GM12878 (cell line): ENCODE results near the gene CAPNS1. TPM values are rescaled to one million over a fixed set of nuclear protein-coding genes. Genes with fewer than 3 reads are reported as not detected.

ENCODE experiments used
- ATAC-seq: fragments of 200-7000 bp; cut with Tn5 transposase; 3 replicates; pipeline ENCODE4 v1.9.1; 2020; ENCODE audit warnings: mild to moderate bottlenecking, moderate library complexity
- BruUV-seq: library from RNA; stranded (reverse); fragments of 400-500 nt; replicated peaks from 2 replicates; lab custom pipeline; 2021; lab: Mats Ljungman, UMichigan
- CTCF ChIA-PET: fragments of 300-600 bp; sonication (Branson Sonifier 250); formaldehyde crosslinking; extraction: SDS; loops from one replicate; lab custom pipeline; 2021; ENCODE audit warnings: inconsistent platforms; lab: Yijun Ruan, JAX
- POLR2A ChIA-PET: fragments of 350-600 bp; formaldehyde crosslinking; extraction: SDS; loops from one replicate; lab custom pipeline; 2021; ENCODE audit warnings: inconsistent platforms; lab: Charles Lee
- RAD21 ChIA-PET: fragments of 300-600 bp; sonication (Branson Sonifier 250); formaldehyde crosslinking; loops from one replicate; lab custom pipeline; 2023; ENCODE audit warnings: antibody characterized with exemption; ENCODE audit not compliant: unreplicated experiment; lab: Charles Lee
- SMC1A ChIA-PET: fragments of 300-600 bp; sonication (Branson Sonifier 250); formaldehyde crosslinking; loops from one replicate; lab custom pipeline; 2023; ENCODE audit not compliant: unreplicated experiment, uncharacterized antibody; lab: Charles Lee
- DNase-seq: peaks from one replicate; pipeline ENCODE4 v3.0.0-alpha.2; 2011; ENCODE audit warnings: low read depth, low spot score
- FAIRE-seq: peaks from 3 replicates; lab custom pipeline; 2011; peaks lifted over from hg19 to GRCh38; lab: Jason Lieb, UNC
- H2AFZ ChIP-seq: 2 replicates; pipeline ENCODE4 v1.6.0; 2011; ENCODE audit warnings: low read depth, low read length, control low read depth; ENCODE audit not compliant: control insufficient read depth
- H3K27ac ChIP-seq: 2 replicates; pipeline ENCODE4 v1.5.1; 2011; ENCODE audit warnings: control low read depth; ENCODE audit not compliant: control insufficient read depth, insufficient read depth
- H3K27me3 ChIP-seq, 2 experiments: replicated peaks in 1 of 2; 2 replicates each; pipeline versions ENCODE4 v1.6.0 to v1.6.1; 2011; ENCODE audit warnings: low read length in 1 of 2; ENCODE audit not compliant: control insufficient read depth in 2 of 2, insufficient read depth in 2 of 2
- H3K36me3 ChIP-seq, 2 experiments: 2 replicates each; pipeline ENCODE4 v1.5.1; 2011; ENCODE audit warnings: low read length in 1 of 2; ENCODE audit not compliant: control insufficient read depth in 2 of 2, insufficient read depth in 2 of 2
- H3K4me1 ChIP-seq: 2 replicates; pipeline ENCODE4 v1.6.1; 2011; ENCODE audit warnings: mild to moderate bottlenecking, low read length, moderate library complexity, mixed read lengths; ENCODE audit not compliant: control insufficient read depth, insufficient read depth
- H3K4me2 ChIP-seq: 2 replicates; pipeline ENCODE4 v1.6.0; 2011; ENCODE audit warnings: control low read depth; ENCODE audit not compliant: control insufficient read depth, insufficient read depth
- H3K4me3 ChIP-seq: fragments of 200-600 bp; sonication (generic); 2 replicates; pipeline ENCODE4 v1.5.1; 2016
- H3K79me2 ChIP-seq: 2 replicates; pipeline ENCODE4 v1.6.0; 2011; ENCODE audit warnings: low read length; ENCODE audit not compliant: control insufficient read depth, insufficient read depth
- H3K9ac ChIP-seq: 2 replicates; pipeline ENCODE4 v1.8.0; 2011; ENCODE audit warnings: low read length, control low read depth, mixed read lengths; ENCODE audit not compliant: control insufficient read depth, insufficient read depth
- H3K9me3 ChIP-seq: replicated peaks from 3 replicates; pipeline ENCODE4 v1.5.1; 2011; ENCODE audit warnings: mild to moderate bottlenecking, low read length; ENCODE audit not compliant: control insufficient read depth, insufficient read depth
- H4K20me1 ChIP-seq: 2 replicates; pipeline ENCODE4 v1.6.0; 2011; ENCODE audit not compliant: control insufficient read depth, insufficient read depth
- BMI1 ChIP-seq: fragments of 450-650 bp; IDR thresholded peaks from 2 replicates; pipeline ENCODE4 v1.6.1; 2016; ENCODE audit warnings: mild to moderate bottlenecking, moderate library complexity, borderline replicate concordance
- CEBPB ChIP-seq, 2 experiments: fragments of 150-350 bp in 1 of 2; IDR thresholded peaks; 2 replicates each; pipeline ENCODE4 v1.6.1; 2012 to 2014; ENCODE audit warnings: low read depth in 2 of 2, low read length in 2 of 2, borderline replicate concordance in 1 of 2, inconsistent platforms in 1 of 2
- E4F1 ChIP-seq: fragments of 450-650 bp; IDR thresholded peaks from 2 replicates; pipeline ENCODE4 v1.6.1; 2018; ENCODE audit warnings: borderline replicate concordance, mild to moderate bottlenecking; ENCODE audit not compliant: partially characterized antibody
- IRF3 ChIP-seq: fragments of 450-650 bp; IDR thresholded peaks from 2 replicates; pipeline ENCODE4 v1.6.1; 2014; ENCODE audit warnings: mild to moderate bottlenecking
- RELA ChIP-seq: fragments of 450-650 bp; IDR thresholded peaks from 2 replicates; pipeline ENCODE4 v1.8.0; 2014; ENCODE audit warnings: borderline replicate concordance; ENCODE audit not compliant: partially characterized antibody
- RELB ChIP-seq: fragments of 450-650 bp; IDR thresholded peaks from 2 replicates; pipeline ENCODE4 v1.6.1; 2017; ENCODE audit warnings: low read depth, mild to moderate bottlenecking, moderate library complexity
- TCF12 ChIP-seq: IDR thresholded peaks from 2 replicates; pipeline ENCODE4 v1.6.1; 2011; ENCODE audit warnings: low read depth, mild to moderate bottlenecking, low read length
- TCF7 ChIP-seq: IDR thresholded peaks from 2 replicates; pipeline ENCODE4 v1.6.1; 2014; ENCODE audit warnings: antibody characterized with exemption, borderline replicate concordance
- WGBS: methylation state at CpG from one replicate; pipeline ENCODE4 v1.1.6; 2016; ENCODE audit warnings: low lambda C conversion rate; ENCODE audit not compliant: insufficient replicate concordance, insufficient coverage; ENCODE audit errors: missing lambda C conversion rate; 5-methylcytosine and 5-hydroxymethylcytosine counted together
- in situ Hi-C: fragments of 300-500 bp; cut with MboI; formaldehyde crosslinking; loops from 9 replicates; pipeline ENCODE4 v1.14.3; 2018; ENCODE audit warnings: mixed read lengths
- intact Hi-C: fragments of 100-400 bp; cut with micrococcal nuclease; formaldehyde crosslinking; loops from one replicate; pipeline ENCODE4 v1.14.2; 2022; ENCODE audit not compliant: unreplicated experiment
- polyA plus RNA-seq, 11 experiments: library from polyadenylated mRNA; depleted of rRNA in 4 of 11; unstranded in 6 of 11; stranded (reverse) in 5 of 11; fragments of >200 nt; fragmentation: Nextera tagmentation in 4 of 11; fragmentation: Illumina TruSeq in 1 of 11; extraction: Ambion mirVana in 4 of 11; extraction: Trizol in 1 of 11; gene quantifications; 1 replicate in 1 of 11; 2 replicates in 10 of 11; pipeline versions ENCODE4 v1.2.1 to v1.2.3, GENCODE V29; 2011 to 2016; ENCODE audit warnings: inconsistent platforms in 2 of 11, missing spikeins in 2 of 11, low read depth in 1 of 11
- total RNA-seq, 4 experiments: library from RNA; depleted of rRNA in 3 of 4; stranded (reverse); fragments of >200 nt in 3 of 4; fragmentation: Illumina TruSeq in 1 of 4; extraction: Trizol in 1 of 4; gene quantifications; 2 replicates each; pipeline versions ENCODE4 v1.2.1 to v1.2.3, GENCODE V29; 2013 to 2021

The CAPNS1 gene
- total and polyA plus RNA-seq, 10 of the 15 experiments (the other 5 are each of a cell fraction or from before 2014, with no cell fraction given), result 96.9 to 562 (median 245) TPM

GRCh38 chr19:36121486-36122124 lies 18.3 kb upstream of the CAPNS1 start:
- Histone ChIP-seq H4K20me1 (no peaks in the 10 kb centered on the region), H3K4me3 (no peak overlapping the region), H3K36me3 (peaks cover 7% of the 10 kb centered on the region in 2 experiments), H3K79me2 (peaks cover 4% of the 10 kb centered on the region; the same call in 1 of the 2 replicates), H3K4me1 (peaks cover 6% of the 10 kb centered on the region), H3K4me2 (no peak overlapping the region), H3K9me3 (no peaks in the 10 kb centered on the region), H3K27me3 (no peaks in the 10 kb centered on the region), H2AFZ (no peak overlapping the region), H3K9ac (no peak overlapping the region), H3K27ac (no peak overlapping the region)
- FAIRE-seq (no peak), ATAC-seq (no peak), DNase-seq (no peak)
- CTCF ChIA-PET, result no interaction called here
- RAD21 ChIA-PET, result no interaction called here
- BruUV-seq, result no TSS peak
- TF ChIP-seq CEBPB (IDR thresholded peaks at IDR 0.05; ENCODE audit: borderline replicate concordance in 1 of 2, low read depth in 2 of 2, low read length in 2 of 2), result no peak
- no peak for TF ChIP-seq BMI1
- SMC1A ChIA-PET, result no interaction called here
- intact Hi-C loops, result loop anchor here (10.0 kb wide), 1 partner anchor 1093 kb away; the partner anchor contains the start of genes ZNF383 and ZNF585B
- in situ Hi-C loops, result loop anchor here (10.0 kb wide), 1 partner anchor 973 kb away; no protein-coding TSS in a partner anchor
- POLR2A ChIA-PET, result no interaction called here
- 99% methylated on average over 41 of the region's 49 CpGs for WGBS

- FAIRE-seq, result peak; percentile 84
- POLR2A ChIA-PET, result interaction anchor here (0.8 to 2.0 kb wide), 3 partner anchors 9 to 15 kb away, joined by 3 to 4 read pairs (median 3); partner anchors contain the start of genes POLR2I and TBCB
- TF ChIP-seq E4F1 (no peak), TCF12 (no peak), IRF3 (no peak), RELA (peak; percentile 84), TCF7 (no peak), RELB (peak; percentile 35; the same call in 1 of the 2 replicates)
Measured at GRCh38 chr19:36125557-36125956, 14.3 kb upstream of the CAPNS1 start.

More at GRCh38 chr19:36125557-36125956, 14.3 kb upstream of the CAPNS1 start:
- ChIA-PET SMC1A (interaction anchor here (1.1 kb wide), 1 partner anchor 11 kb away, joined by 3 read pairs; the partner anchor contains the start of gene POLR2I), CTCF (interaction anchor here (1.1 to 5.5 kb wide), 5 partner anchors 9 to 90 kb away, joined by 3 to 76 read pairs (median 4); no protein-coding TSS in a partner anchor), RAD21 (interaction anchor here (6.9 kb wide), 1 partner anchor 43 kb away, joined by 69 read pairs; no protein-coding TSS in a partner anchor)
- Histone ChIP-seq H3K79me2 (no peaks in the 10 kb centered on the region), H3K27ac (peak overlapping the region; percentile 55), H3K9me3 (no peaks in the 10 kb centered on the region), H3K36me3 (peaks cover 2 to 4% of the 10 kb centered on the region in 2 experiments; a peak in 3 of 4 replicates), H3K4me3 (no peak overlapping the region), H2AFZ (no peak overlapping the region), H3K27me3 (no peaks in the 10 kb centered on the region), H3K9ac (no peak overlapping the region), H4K20me1 (no peaks in the 10 kb centered on the region), H3K4me2 (no peak overlapping the region), H3K4me1 (peaks cover 11% of the 10 kb centered on the region)
- ATAC-seq (peak; percentile 60), DNase-seq (no peak)
- in situ Hi-C loops (loop anchor here (5.0 to 10.0 kb wide), 2 partner anchors 47 to 969 kb away; no protein-coding TSS in a partner anchor), intact Hi-C loops (loop anchor here (10.0 kb wide), 1 partner anchor 1089 kb away; the partner anchor contains the start of genes ZNF383 and ZNF585B)
- no TSS peak for BruUV-seq
- WGBS, result 40% methylated on average over 9 of the region's 9 CpGs
